H9 (cell line): Measurements from ENCODE around the gene TYW1. TPM values are rescaled to one million over a fixed set of nuclear protein-coding genes. Genes with fewer than 3 reads are reported as not detected.
A peak's percentile ranks its signal among the peaks of the same experiment; 100 is the strongest.
"Not testable (repeated sequence)": the region's sequence is repeated elsewhere in the genome, so short reads cannot be mapped to it uniquely, and the experiment has no call there.

Experiments used
- DNase-seq: peaks from one replicate; pipeline ENCODE4 v3.0.0-alpha.2; 2017
- H2AFZ ChIP-seq: one replicate; pipeline ENCODE4 v1.6.1; 2013; ENCODE audit warnings: mild to moderate bottlenecking, low read length, control low read depth, moderate library complexity
- H2AK5ac ChIP-seq: 2 replicates; pipeline ENCODE4 v1.6.1; 2013; ENCODE audit warnings: low read length, control low read depth, mixed read lengths; ENCODE audit not compliant: insufficient read length
- H2BK120ac ChIP-seq: one replicate; pipeline ENCODE4 v1.6.1; 2013; ENCODE audit warnings: low read depth, mild to moderate bottlenecking, low read length, control low read depth, inconsistent platforms; ENCODE audit not compliant: poor library complexity, severe bottlenecking
- H2BK12ac ChIP-seq: 2 replicates; pipeline ENCODE4 v1.6.1; 2013; ENCODE audit warnings: low read length, control low read depth, mixed read lengths, low read depth; ENCODE audit not compliant: insufficient read length
- H2BK15ac ChIP-seq: 2 replicates; pipeline ENCODE4 v1.6.1; 2013; ENCODE audit warnings: low read depth, low read length, control low read depth
- H2BK20ac ChIP-seq: one replicate; pipeline ENCODE4 v1.6.1; 2013; ENCODE audit warnings: low read depth, mild to moderate bottlenecking, low read length, control low read depth, inconsistent platforms; ENCODE audit not compliant: poor library complexity, severe bottlenecking
- H2BK5ac ChIP-seq: 2 replicates; pipeline ENCODE4 v1.6.1; 2013; ENCODE audit warnings: low read length, control low read depth, mixed read lengths; ENCODE audit not compliant: insufficient read length
- H3K14ac ChIP-seq: 2 replicates; pipeline ENCODE4 v1.6.1; 2013; ENCODE audit warnings: low read length, control low read depth; ENCODE audit not compliant: insufficient read depth
- H3K18ac ChIP-seq: 2 replicates; pipeline ENCODE4 v1.6.1; 2013; ENCODE audit warnings: low read depth, mild to moderate bottlenecking, mixed read lengths, low read length, control low read depth; ENCODE audit not compliant: insufficient read length
- H3K23ac ChIP-seq: 2 replicates; pipeline ENCODE4 v1.6.1; 2013; ENCODE audit warnings: low read length, control low read depth, mixed read lengths, low read depth; ENCODE audit not compliant: insufficient read length
- H3K23me2 ChIP-seq: 2 replicates; pipeline ENCODE4 v1.6.1; 2013; ENCODE audit warnings: low read depth, mild to moderate bottlenecking, mixed read lengths, low read length, control low read depth; ENCODE audit not compliant: insufficient read length, poor library complexity, severe bottlenecking
- H3K27ac ChIP-seq: 2 replicates; pipeline ENCODE4 v1.5.1; 2013; ENCODE audit warnings: low read length, control low read depth, mixed read lengths, low read depth; ENCODE audit not compliant: insufficient read length
- H3K27me3 ChIP-seq: 2 replicates; pipeline ENCODE4 v1.6.1; 2013; ENCODE audit warnings: low read length, control low read depth, inconsistent platforms; ENCODE audit not compliant: insufficient read depth
- H3K4ac ChIP-seq: 2 replicates; pipeline ENCODE4 v1.6.1; 2013; ENCODE audit warnings: low read depth, mild to moderate bottlenecking, control low read depth, inconsistent platforms, low read length, moderate library complexity
- H3K4me1 ChIP-seq: 2 replicates; pipeline ENCODE4 v1.6.1; 2013; ENCODE audit warnings: low read length, control low read depth, inconsistent platforms; ENCODE audit not compliant: insufficient read depth
- H3K4me2 ChIP-seq: 2 replicates; pipeline ENCODE4 v1.6.1; 2013; ENCODE audit warnings: low read length, control low read depth, mixed read lengths; ENCODE audit not compliant: insufficient read length, insufficient read depth
- H3K56ac ChIP-seq: 2 replicates; pipeline ENCODE4 v1.6.1; 2013; ENCODE audit warnings: low read depth, mild to moderate bottlenecking, mixed read lengths, low read length, control low read depth; ENCODE audit not compliant: insufficient read length
- H3K79me1 ChIP-seq: 2 replicates; pipeline ENCODE4 v1.6.1; 2013; ENCODE audit warnings: low read depth, mild to moderate bottlenecking, moderate library complexity, low read length, control low read depth, inconsistent platforms; ENCODE audit not compliant: insufficient read depth, poor library complexity, severe bottlenecking
- H3K79me2 ChIP-seq: 2 replicates; pipeline ENCODE4 v1.6.1; 2013; ENCODE audit warnings: low read length, control low read depth, inconsistent platforms; ENCODE audit not compliant: insufficient read depth
- H3K9ac ChIP-seq: 2 replicates; pipeline ENCODE4 v1.6.1; 2013; ENCODE audit warnings: low read length, control low read depth, mixed read lengths; ENCODE audit not compliant: insufficient read length; ENCODE audit errors: extremely low read depth
- H3K9me3 ChIP-seq: one replicate; pipeline ENCODE4 v1.6.1; 2013; ENCODE audit warnings: low read depth, low read length, inconsistent platforms; ENCODE audit not compliant: control insufficient read depth
- H3T11ph ChIP-seq: one replicate; pipeline ENCODE4 v1.6.1; 2013; ENCODE audit warnings: mild to moderate bottlenecking, low read length, control low read depth, inconsistent platforms
- H4K20me1 ChIP-seq: one replicate; pipeline ENCODE4 v1.6.1; 2013; ENCODE audit not compliant: control insufficient read depth, insufficient read length, insufficient read depth
- H4K5ac ChIP-seq: 2 replicates; pipeline ENCODE4 v1.6.1; 2013; ENCODE audit warnings: low read depth, mild to moderate bottlenecking, mixed read lengths, low read length, control low read depth; ENCODE audit not compliant: insufficient read length
- H4K8ac ChIP-seq: replicated peaks from 2 replicates; pipeline ENCODE4 v1.6.1; 2013; ENCODE audit warnings: low read length, control low read depth, mixed read lengths, low read depth; ENCODE audit not compliant: insufficient read length
- H4K91ac ChIP-seq: 2 replicates; pipeline ENCODE4 v1.6.1; 2013; ENCODE audit warnings: low read depth, mild to moderate bottlenecking, moderate library complexity, mixed read lengths, low read length, control low read depth; ENCODE audit not compliant: insufficient read length
- H3K27ac Mint-ChIP-seq, 3 experiments: 2 replicates in 2 of 3; 3 replicates in 1 of 3; pipeline ENCODE4 v1.8.0; 2020 to 2021; ENCODE audit warnings: mixed read lengths in 3 of 3, mild to moderate bottlenecking in 1 of 3, moderate library complexity in 1 of 3
- H3K27me3 Mint-ChIP-seq: 2 replicates; pipeline ENCODE4 v1.8.0; 2021; ENCODE audit warnings: low read depth, mild to moderate bottlenecking, moderate library complexity, mixed read lengths
- H3K36me3 Mint-ChIP-seq, 3 experiments: 2 replicates in 2 of 3; 3 replicates in 1 of 3; pipeline ENCODE4 v1.8.0; 2020 to 2021; ENCODE audit warnings: low read depth in 3 of 3, mixed read lengths in 3 of 3; ENCODE audit not compliant: insufficient read depth in 1 of 3
- H3K4me1 Mint-ChIP-seq, 2 experiments: 2 replicates each; pipeline ENCODE4 v1.8.0; 2020; ENCODE audit warnings: mixed read lengths in 2 of 2
- H3K4me3 Mint-ChIP-seq, 2 experiments: 2 replicates in 1 of 2; 3 replicates in 1 of 2; pipeline ENCODE4 v1.8.0; 2020 to 2021; ENCODE audit warnings: mild to moderate bottlenecking in 2 of 2, mixed read lengths in 2 of 2, moderate library complexity in 1 of 2
- H3K9me3 Mint-ChIP-seq, 2 experiments: 2 replicates in 1 of 2; 3 replicates in 1 of 2; pipeline ENCODE4 v1.8.0; 2020; ENCODE audit warnings: mild to moderate bottlenecking in 2 of 2, mixed read lengths in 2 of 2, moderate library complexity in 1 of 2
- WGBS: extraction: QIAGEN DNeasy Blood & Tissue Kit; methylation state at CpG from one replicate; pipeline ENCODE4 v1.1.7; 2013; ENCODE audit warnings: missing lambda C conversion rate, low lambda C conversion rate, mixed read lengths; ENCODE audit not compliant: insufficient read length; ENCODE audit errors: extremely low coverage; 5-methylcytosine and 5-hydroxymethylcytosine counted together
- total RNA-seq: library from RNA; stranded (reverse); gene quantifications from 2 replicates; pipeline ENCODE4 v1.2.1, GENCODE V29; 2021
- TF ChIP-seq, protein P1 (sequence below): fragments of 200-600 bp; sonication (generic); conservative IDR thresholded peaks from 3 replicates; pipeline ENCODE4 v1.8.0; 2021; ENCODE audit warnings: antibody characterized with exemption, mild to moderate bottlenecking

The TYW1 gene
- total RNA-seq, 1 experiment from 2014 or later: 22.3 TPM

DNA sequence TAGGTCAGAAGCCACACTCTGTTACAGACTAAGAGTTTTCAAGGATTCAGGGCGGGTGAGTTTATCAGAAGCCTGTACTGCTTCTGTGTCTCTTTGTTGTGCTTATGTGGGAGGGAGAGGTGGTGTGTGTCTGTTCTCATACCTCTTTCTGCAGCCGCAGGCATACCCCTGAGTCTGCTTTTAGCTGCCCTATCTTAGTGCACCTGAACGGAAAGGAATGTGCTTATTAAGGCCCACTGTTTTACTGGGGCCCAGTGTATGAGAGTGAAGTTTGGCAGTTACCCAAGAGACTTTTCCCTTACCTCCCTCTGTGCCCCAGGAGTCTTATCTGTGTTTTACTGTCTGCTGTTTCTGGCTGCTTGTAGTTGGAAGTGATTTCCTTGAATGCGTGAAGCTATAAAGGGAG, 104.3 kb downstream of the TYW1 start:
- Mint-ChIP-seq H3K36me3 (peaks cover 7 to 24% (median 16%) of the 10 kb centered on the region in 3 experiments), H3K27ac (peak overlapping the region; percentile 76 to 95 (median 87); a peak in 5 of 7 replicates), H3K4me3 (no peak overlapping the region), H3K27me3 (no peaks in the 10 kb centered on the region; the same call in 1 of the 2 replicates), H3K4me1 (peaks cover 19 to 23% of the 10 kb centered on the region in 2 experiments), H3K9me3 (no peaks in the 10 kb centered on the region)
- Histone ChIP-seq H4K5ac (no peak overlapping the region), H2BK5ac (no peak overlapping the region), H3T11ph (no peak overlapping the region), H3K23ac (no peak overlapping the region), H3K4me1 (no peaks in the 10 kb centered on the region), H2BK12ac (no peak overlapping the region), H4K20me1 (no peaks in the 10 kb centered on the region), H3K56ac (no peak overlapping the region), H3K9ac (no peak overlapping the region), H3K79me2 (no peaks in the 10 kb centered on the region), H4K91ac (no peak overlapping the region), H2BK120ac (no peak overlapping the region), H3K27me3 (no peaks in the 10 kb centered on the region), H3K14ac (no peak overlapping the region), H3K23me2 (no peaks in the 10 kb centered on the region), H2BK15ac (no peak overlapping the region), H2AK5ac (no peak overlapping the region), H3K18ac (no peak overlapping the region), H3K27ac (no peak overlapping the region), H3K4me2 (no peak overlapping the region), H3K4ac (no peak overlapping the region), H3K9me3 (no peaks in the 10 kb centered on the region), H3K79me1 (no peaks in the 10 kb centered on the region), H4K8ac (no peak overlapping the region), H2AFZ (no peak overlapping the region), H2BK20ac (no peak overlapping the region)
- no CpG with 5 or more reads among the region's 4 CpGs for WGBS
- TF ChIP-seq, protein P1, sequence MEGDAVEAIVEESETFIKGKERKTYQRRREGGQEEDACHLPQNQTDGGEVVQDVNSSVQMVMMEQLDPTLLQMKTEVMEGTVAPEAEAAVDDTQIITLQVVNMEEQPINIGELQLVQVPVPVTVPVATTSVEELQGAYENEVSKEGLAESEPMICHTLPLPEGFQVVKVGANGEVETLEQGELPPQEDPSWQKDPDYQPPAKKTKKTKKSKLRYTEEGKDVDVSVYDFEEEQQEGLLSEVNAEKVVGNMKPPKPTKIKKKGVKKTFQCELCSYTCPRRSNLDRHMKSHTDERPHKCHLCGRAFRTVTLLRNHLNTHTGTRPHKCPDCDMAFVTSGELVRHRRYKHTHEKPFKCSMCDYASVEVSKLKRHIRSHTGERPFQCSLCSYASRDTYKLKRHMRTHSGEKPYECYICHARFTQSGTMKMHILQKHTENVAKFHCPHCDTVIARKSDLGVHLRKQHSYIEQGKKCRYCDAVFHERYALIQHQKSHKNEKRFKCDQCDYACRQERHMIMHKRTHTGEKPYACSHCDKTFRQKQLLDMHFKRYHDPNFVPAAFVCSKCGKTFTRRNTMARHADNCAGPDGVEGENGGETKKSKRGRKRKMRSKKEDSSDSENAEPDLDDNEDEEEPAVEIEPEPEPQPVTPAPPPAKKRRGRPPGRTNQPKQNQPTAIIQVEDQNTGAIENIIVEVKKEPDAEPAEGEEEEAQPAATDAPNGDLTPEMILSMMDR: no peak
- DNase-seq: peak; percentile 39

DNA sequence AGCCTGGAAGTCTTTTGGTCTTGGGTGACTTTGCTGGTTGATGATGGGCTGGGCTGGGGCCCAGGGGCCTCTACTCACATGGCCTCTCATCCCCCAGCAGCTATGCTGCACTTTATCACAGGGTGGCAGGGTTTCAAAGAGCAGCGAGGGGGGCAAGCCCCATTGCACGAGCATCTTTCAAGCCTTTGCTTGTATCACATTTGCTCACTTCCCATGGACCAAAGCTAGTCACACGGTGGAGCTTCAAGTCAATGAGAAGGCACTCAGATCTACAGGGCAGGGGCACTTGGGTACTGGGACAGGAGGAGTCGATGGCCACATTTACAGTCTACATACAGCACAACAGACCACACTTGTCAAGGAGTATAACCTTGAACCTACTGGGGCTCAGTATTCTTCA, 108.3 kb downstream of the TYW1 start:
- not testable (repeated sequence) for H4K20me1 ChIP-seq

More for the DNA sequence above, 108.3 kb downstream of the TYW1 start:
- H3K9me3 ChIP-seq, H3K4me1 ChIP-seq, H3K9ac ChIP-seq, H3K79me1 ChIP-seq, H2AFZ ChIP-seq, H2BK15ac ChIP-seq, H3K9me3 Mint-ChIP-seq, H2BK120ac ChIP-seq, H3K4me2 ChIP-seq, H2AK5ac ChIP-seq, H3K23ac ChIP-seq, H3K4me3 Mint-ChIP-seq, H3K56ac ChIP-seq, H3K27me3 ChIP-seq, H3K4ac ChIP-seq, H2BK20ac ChIP-seq, H2BK12ac ChIP-seq, DNase-seq, H3K23me2 ChIP-seq, H4K8ac ChIP-seq, H3T11ph ChIP-seq, H3K14ac ChIP-seq, H4K91ac ChIP-seq, H4K5ac ChIP-seq, H2BK5ac ChIP-seq, H3K79me2 ChIP-seq, H3K18ac ChIP-seq, H3K27me3 Mint-ChIP-seq, H3K27ac ChIP-seq: not testable (repeated sequence)
- Mint-ChIP-seq H3K36me3 (peaks cover 3 to 15% (median 8%) of the 10 kb centered on the region in 3 experiments; a peak in 6 of 7 replicates), H3K27ac (0 out of 7 replicates have a peak overlapping the region, but pooled peaks of 1 of the 3 experiments have one; percentile 21), H3K4me1 (peaks cover 9 to 14% of the 10 kb centered on the region in 2 experiments)
- WGBS: no CpG with 5 or more reads among the region's 4 CpGs
